HFFc6 (cell line): ENCODE data around the gene TNFAIP2. TPM values are rescaled to one million over a fixed set of nuclear protein-coding genes. Genes with fewer than 3 reads are reported as not detected.

Source experiments
- DNase-seq: peaks from one replicate; pipeline ENCODE4 v3.0.0-alpha.2; 2018
- H3K27ac Mint-ChIP-seq: 2 replicates; pipeline ENCODE4 v1.8.0; 2020; ENCODE audit warnings: mild to moderate bottlenecking, mixed read lengths
- H3K27me3 Mint-ChIP-seq: 2 replicates; pipeline ENCODE4 v1.8.0; 2021; ENCODE audit warnings: mild to moderate bottlenecking, moderate library complexity, mixed read lengths; ENCODE audit not compliant: insufficient read depth
- H3K36me3 Mint-ChIP-seq: 2 replicates; pipeline ENCODE4 v1.8.0; 2021; ENCODE audit warnings: low read depth, mixed read lengths
- H3K4me1 Mint-ChIP-seq: 2 replicates; pipeline ENCODE4 v1.8.0; 2020; ENCODE audit warnings: low read depth, mixed read lengths
- H3K4me3 Mint-ChIP-seq: 2 replicates; pipeline ENCODE4 v1.8.0; 2020; ENCODE audit warnings: mild to moderate bottlenecking, moderate library complexity, mixed read lengths
- H3K9me3 Mint-ChIP-seq: 2 replicates; pipeline ENCODE4 v1.8.0; 2020; ENCODE audit warnings: mild to moderate bottlenecking, mixed read lengths
- total RNA-seq, 6 experiments: library from RNA; stranded (reverse); fragmentation: NEBNext Ultra II Directional; extraction: Animal tissue kit (Norgen Biotek cat#: 25700); gene quantifications; 2 replicates in 1 of 6; 3 replicates in 5 of 6; pipeline ENCODE4 v1.2.3, GENCODE V29; 2021
- TF ChIP-seq, protein P1 (sequence below): fragments of 200-600 bp; sonication (generic); IDR thresholded peaks from 2 replicates; pipeline ENCODE4 v1.5.0; 2021; ENCODE audit warnings: antibody characterized with exemption, mild to moderate bottlenecking

Gene TNFAIP2
- total RNA-seq, 6 experiments from 2014 or later, result 44.7 to 59.6 (median 46.4) TPM

DNA sequence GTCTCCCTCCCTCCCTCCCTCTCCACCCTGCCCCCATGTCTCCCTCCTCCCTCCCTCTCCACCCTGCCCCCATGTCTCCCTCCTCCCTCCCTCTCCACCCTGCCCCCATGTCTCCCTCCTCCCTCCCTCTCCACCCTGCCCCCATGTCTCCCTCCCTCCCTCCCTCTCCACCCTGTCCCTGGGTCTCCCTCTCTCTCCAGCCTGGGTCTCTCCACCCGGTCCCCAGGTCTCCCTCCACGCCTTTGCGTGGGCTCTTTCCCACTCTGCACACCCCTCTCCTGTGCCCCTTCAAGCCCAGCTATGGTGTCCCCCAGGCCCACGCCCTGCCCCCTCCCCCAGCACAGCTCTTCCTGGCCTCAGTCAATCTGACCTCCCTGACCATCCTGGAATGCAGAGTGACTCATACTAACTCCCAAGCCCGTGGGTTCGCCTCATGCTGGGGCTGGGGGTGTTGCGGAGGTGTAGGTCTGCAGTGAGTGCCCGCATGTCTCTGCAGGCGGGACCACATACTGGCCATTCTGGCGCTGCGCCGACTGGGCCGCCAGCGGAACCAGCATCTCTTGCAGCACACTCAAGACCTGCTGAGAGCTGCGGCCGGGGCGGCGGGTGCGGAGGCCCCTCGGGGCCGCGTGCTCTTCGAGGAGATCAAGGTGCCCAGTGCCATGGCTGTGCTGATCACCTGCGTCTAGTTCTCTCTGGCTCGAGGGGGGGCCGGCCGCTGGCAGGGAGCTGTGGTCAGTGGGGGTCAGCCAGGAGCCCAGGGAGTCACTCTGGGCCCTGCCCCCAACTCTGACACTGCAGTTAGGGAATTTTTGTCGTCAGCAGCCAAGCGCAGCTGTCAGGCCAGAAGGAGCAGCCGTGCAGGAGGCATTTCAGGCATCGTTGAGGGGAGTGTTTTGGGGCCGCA, 13.5 kb upstream of the TNFAIP2 start:
- H3K27me3 Mint-ChIP-seq, result peaks cover 2% of the 10 kb centered on the region; the same call in 1 of the 2 replicates
- peak; percentile 62 for DNase-seq
- H3K4me1 Mint-ChIP-seq, result peaks cover 31% of the 10 kb centered on the region
- TF ChIP-seq, protein P1, sequence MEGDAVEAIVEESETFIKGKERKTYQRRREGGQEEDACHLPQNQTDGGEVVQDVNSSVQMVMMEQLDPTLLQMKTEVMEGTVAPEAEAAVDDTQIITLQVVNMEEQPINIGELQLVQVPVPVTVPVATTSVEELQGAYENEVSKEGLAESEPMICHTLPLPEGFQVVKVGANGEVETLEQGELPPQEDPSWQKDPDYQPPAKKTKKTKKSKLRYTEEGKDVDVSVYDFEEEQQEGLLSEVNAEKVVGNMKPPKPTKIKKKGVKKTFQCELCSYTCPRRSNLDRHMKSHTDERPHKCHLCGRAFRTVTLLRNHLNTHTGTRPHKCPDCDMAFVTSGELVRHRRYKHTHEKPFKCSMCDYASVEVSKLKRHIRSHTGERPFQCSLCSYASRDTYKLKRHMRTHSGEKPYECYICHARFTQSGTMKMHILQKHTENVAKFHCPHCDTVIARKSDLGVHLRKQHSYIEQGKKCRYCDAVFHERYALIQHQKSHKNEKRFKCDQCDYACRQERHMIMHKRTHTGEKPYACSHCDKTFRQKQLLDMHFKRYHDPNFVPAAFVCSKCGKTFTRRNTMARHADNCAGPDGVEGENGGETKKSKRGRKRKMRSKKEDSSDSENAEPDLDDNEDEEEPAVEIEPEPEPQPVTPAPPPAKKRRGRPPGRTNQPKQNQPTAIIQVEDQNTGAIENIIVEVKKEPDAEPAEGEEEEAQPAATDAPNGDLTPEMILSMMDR, result no peak
- peak overlapping the region; percentile 84 for H3K27ac Mint-ChIP-seq
- no peaks in the 10 kb centered on the region for H3K9me3 Mint-ChIP-seq
- peak overlapping the region; percentile 73 for H3K4me3 Mint-ChIP-seq
- H3K36me3 Mint-ChIP-seq, result no peaks in the 10 kb centered on the region

DNA sequence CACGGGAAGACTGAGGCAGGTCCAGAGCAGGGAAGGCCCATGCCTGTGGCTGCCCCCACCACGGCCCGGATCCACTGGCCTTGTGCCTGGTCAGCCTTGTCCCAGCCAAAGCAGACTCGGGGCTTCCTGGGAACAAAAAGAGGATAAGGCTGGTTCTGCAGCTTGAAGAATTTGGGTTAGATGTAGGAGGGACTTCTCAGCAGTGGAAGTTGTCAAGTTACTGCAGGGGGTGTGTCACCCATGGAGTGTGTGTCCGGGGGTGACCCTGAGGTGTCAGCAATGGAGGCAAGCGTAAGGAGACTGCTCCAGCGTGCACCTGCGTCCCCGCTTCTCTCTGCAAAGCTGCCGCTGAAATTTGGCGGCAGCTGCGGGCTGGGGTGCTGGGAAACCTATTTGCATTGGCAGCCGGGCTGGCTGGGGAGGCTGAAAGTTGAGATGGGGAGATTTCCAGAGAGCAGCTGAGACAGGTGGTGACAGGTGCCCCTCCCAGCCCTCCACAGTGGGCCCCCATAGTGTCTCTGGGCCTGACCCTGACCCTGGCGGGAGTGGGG, 12.5 kb upstream of the TNFAIP2 start:
- no peaks in the 10 kb centered on the region for H3K9me3 Mint-ChIP-seq
- TF ChIP-seq, protein P1, result no peak
- peaks cover 31% of the 10 kb centered on the region for H3K4me1 Mint-ChIP-seq

DNA sequence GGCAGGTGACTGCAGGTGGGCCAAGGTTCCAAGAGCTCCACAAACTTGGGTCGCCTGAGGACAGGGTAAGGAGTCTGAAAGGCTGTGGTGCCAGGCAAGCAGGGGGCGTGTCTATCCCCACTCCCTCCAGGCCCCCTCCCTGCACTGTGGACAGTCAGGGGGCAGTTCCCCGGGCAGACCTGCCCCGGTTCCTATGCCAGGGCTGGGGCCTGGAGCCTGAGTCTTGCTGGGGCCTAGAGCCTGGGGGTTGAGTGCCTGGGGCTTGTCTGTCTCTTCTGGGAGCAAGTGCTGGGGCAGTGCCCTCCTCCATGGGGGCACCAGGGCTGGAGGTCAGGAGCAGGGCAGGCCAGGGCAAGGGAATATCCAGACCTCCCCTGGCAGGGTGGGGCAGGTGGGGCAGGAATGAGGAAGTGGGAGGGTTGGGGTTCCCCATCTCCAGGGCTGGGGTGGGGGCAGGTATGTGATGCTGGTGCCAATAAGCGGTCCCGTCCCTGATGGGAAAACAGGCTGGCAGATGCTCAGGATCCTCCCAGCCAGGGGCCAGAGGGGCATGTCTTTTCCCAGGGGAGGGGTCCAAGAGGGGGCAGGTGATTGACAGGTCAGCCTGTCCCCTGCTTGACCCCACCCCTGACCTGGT, 11.9 kb upstream of the TNFAIP2 start:
- no peak for DNase-seq
- H3K4me1 Mint-ChIP-seq, result peaks cover 36% of the 10 kb centered on the region
- no peak overlapping the region for H3K27ac Mint-ChIP-seq
- TF ChIP-seq, protein P1, result no peak
- H3K9me3 Mint-ChIP-seq, result no peaks in the 10 kb centered on the region
- peaks cover 2% of the 10 kb centered on the region; the same call in 1 of the 2 replicates for H3K27me3 Mint-ChIP-seq
- H3K36me3 Mint-ChIP-seq, result no peaks in the 10 kb centered on the region
- H3K4me3 Mint-ChIP-seq, result no peak overlapping the region

More for the DNA sequence above, 12.5 kb upstream of the TNFAIP2 start:
- DNase-seq, result no peak
- H3K4me3 Mint-ChIP-seq, result peak overlapping the region; percentile 73
- H3K27me3 Mint-ChIP-seq, result peaks cover 2% of the 10 kb centered on the region; the same call in 1 of the 2 replicates
- H3K36me3 Mint-ChIP-seq, result no peaks in the 10 kb centered on the region
- peak overlapping the region; percentile 84 for H3K27ac Mint-ChIP-seq

DNA sequence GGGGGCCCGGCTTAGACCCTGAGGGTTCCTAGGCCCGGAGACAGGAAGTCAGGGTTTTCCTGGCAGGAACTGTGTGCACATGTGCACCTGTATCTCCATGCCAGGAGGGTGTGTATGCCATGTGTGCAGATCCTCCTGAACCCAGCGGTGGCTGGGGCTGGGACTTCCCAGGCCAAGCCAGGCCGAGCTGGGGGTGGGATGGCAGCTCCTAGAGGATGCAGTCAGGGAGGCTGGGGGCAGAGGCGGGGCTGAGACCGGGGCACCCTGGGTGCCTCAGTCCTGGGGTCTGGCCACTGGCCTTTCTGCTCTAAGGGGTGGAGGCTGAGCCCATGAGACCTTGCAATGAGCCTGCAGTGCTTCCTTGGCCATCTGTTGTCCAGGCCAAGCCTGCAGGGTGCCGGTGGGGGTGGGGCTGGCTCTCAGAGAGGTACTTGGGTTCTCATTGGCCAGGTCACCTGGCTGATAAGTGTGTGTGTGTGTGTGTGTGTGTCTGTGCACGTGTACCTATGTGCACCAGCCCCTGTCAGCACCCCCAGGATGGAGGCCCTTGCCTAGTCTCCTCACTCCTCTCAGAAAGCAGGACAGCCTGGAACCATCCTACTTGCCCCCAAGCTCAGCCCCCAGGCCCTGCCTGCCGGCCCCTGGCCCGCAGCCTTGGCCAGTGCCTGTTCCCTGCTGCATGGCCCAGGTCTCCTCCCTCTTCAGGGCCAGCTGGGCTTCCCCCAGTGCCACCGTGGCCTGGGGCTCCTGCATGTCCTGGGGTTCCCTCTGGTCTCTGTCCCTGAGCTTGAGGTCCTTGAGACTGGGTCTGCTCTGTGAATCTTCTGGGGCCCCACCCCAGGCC, 10.6 kb upstream of the TNFAIP2 start:
- DNase-seq, result no peak
- H3K4me3 Mint-ChIP-seq, result no peak overlapping the region
- peaks cover 2% of the 10 kb centered on the region; the same call in 1 of the 2 replicates for H3K27me3 Mint-ChIP-seq
- H3K27ac Mint-ChIP-seq, result no peak overlapping the region
- no peaks in the 10 kb centered on the region for H3K36me3 Mint-ChIP-seq
- TF ChIP-seq, protein P1, result no peak
- peaks cover 36% of the 10 kb centered on the region for H3K4me1 Mint-ChIP-seq
- H3K9me3 Mint-ChIP-seq, result no peaks in the 10 kb centered on the region

DNA sequence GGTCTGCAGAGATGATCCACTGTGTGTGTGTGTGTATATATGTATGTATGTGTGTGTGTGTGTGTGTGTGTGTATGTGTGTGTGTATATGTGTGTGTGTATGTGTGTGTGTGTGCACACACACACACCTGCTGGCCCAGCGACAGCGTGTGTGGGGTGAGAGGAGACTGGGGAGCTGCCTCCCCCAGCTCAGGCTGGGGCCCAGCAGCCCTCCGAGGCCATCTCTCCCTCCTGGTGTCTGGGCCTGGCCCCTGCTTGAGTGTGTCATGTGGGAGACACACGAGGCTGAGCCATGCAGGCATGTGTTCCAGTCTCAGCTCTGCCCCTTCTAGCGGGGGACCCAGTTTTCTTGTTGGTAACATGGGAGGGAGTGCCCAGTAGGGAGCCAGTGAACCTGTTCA, 10.0 kb upstream of the TNFAIP2 start:
- Mint-ChIP-seq H3K27me3 (peaks cover 2% of the 10 kb centered on the region; the same call in 1 of the 2 replicates), H3K36me3 (no peaks in the 10 kb centered on the region), H3K4me1 (peaks cover 36% of the 10 kb centered on the region), H3K27ac (no peak overlapping the region), H3K4me3 (no peak overlapping the region), H3K9me3 (no peaks in the 10 kb centered on the region)
- TF ChIP-seq, protein P1, result no peak
- no peak for DNase-seq
